ENCODE results near the gene GRIK1. TPM values are rescaled to one million over a fixed set of nuclear protein-coding genes. Genes with fewer than 3 reads are reported as not detected.

Gene GRIK1
- total RNA-seq, 4 donors from 2014 or later: 0.30 to 0.76 (median 0.36) TPM

DNA sequence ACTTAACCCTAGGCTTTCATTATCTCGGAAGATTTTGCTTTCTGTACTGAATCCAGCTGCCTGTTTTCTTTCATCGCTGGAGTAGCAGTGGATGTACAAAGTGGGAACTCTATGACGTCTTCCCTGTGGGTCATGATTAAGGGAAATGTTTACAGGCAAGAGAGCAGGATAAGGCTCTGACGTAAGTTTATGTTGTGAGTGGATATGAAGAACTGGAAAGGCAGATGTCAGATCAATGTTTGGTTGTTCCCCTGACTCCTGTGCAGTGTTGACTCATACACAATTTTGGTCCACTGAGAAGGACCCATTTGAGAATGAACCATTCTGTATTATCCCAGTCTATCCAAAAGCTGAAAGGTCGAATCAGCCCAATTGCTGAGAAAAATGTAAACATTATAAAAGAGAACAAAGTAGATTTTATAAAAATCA lies 292.4 kb downstream of the GRIK1 start:
- WGBS, 2 donors: 85 to 89% methylated on average over 5 of the region's 5 CpGs
- DNase-seq (ENCODE audit: low spot score in 2 of 2): no peak

DNA sequence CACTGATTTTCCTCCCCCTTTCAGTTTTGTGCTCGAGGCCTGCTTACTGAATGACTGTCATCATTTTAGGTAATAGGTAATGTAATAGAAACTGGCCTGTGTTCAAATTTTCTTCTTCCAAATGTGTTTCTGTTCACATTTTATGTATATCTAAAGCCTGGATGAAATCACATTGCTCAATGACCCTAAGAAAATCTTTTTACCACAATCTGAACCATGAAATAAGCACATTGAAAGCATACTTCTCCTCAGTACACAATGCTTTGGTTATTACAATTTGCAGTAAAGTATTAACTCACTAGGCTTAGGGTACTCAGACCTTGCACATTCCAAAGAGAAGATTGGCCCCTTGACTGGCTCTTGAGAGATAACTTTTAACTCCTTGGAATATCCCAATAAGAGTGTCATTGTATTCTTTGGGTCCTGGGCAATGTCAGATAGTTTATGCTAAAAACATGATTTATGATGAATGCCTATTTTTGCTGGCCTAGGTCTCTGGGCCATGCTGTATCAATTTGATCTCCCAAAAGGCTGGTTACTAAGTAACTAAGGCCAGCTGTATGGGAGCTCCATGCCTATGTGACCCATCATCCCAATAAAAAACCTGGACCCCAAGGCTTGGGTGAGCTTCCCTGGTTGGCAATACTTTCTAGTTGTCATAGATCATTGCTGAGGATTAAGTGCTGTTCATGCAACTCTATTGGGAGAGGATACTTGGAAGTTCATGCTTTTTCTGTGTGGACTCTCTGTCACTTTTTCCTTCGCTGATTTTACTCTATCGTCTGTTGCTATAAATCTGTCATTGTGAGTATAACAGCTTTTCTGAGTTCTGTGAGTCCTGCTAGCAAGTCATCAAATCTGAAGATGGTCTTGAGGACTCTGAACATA lies 293.9 kb downstream of the GRIK1 start:
- intact Hi-C loops (cut with DNase I; ENCODE audit: low total_unique reads): no loop called here
- 81 to 89% methylated on average over 3 of the region's 3 CpGs for WGBS, 2 donors
- TF ChIP-seq, protein P1, sequence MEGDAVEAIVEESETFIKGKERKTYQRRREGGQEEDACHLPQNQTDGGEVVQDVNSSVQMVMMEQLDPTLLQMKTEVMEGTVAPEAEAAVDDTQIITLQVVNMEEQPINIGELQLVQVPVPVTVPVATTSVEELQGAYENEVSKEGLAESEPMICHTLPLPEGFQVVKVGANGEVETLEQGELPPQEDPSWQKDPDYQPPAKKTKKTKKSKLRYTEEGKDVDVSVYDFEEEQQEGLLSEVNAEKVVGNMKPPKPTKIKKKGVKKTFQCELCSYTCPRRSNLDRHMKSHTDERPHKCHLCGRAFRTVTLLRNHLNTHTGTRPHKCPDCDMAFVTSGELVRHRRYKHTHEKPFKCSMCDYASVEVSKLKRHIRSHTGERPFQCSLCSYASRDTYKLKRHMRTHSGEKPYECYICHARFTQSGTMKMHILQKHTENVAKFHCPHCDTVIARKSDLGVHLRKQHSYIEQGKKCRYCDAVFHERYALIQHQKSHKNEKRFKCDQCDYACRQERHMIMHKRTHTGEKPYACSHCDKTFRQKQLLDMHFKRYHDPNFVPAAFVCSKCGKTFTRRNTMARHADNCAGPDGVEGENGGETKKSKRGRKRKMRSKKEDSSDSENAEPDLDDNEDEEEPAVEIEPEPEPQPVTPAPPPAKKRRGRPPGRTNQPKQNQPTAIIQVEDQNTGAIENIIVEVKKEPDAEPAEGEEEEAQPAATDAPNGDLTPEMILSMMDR (IDR thresholded peaks at IDR 0.05): no peak
- TF ChIP-seq POLR2A (IDR thresholded peaks at IDR 0.05): no peak
- no peak for DNase-seq (ENCODE audit: low spot score in 2 of 2)
- H3K4me3 ChIP-seq (ENCODE audit: low read depth, poor library complexity, severe bottlenecking): no peak overlapping the region

More for the DNA sequence above, 292.4 kb downstream of the GRIK1 start:
- no peak for TF ChIP-seq POLR2A (IDR thresholded peaks at IDR 0.05)
- TF ChIP-seq, protein P1 (IDR thresholded peaks at IDR 0.05): no peak
- intact Hi-C loops (cut with DNase I; ENCODE audit: low total_unique reads): no loop called here
- H3K4me3 ChIP-seq (ENCODE audit: low read depth, poor library complexity, severe bottlenecking): no peak overlapping the region

DNA sequence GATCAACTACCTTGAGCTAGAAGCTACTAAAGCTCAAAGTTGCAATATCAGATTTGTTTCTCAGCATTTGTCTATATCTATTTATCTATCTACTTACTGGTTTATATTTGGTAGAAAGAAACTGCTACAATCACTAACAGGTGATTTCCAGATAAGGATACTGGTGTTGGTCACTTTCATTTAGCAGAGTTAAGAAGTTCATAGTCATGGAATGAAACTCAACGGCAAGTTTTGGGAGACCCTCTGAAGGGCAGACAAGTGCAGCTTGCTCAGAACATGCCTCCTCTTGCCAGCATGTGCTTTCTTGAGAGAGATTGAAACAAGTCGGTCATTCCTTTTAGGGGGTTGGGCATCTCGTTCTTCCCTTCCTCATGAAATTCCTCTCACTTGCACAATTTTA lies 296.5 kb downstream of the GRIK1 start:
- no peak for TF ChIP-seq POLR2A (IDR thresholded peaks at IDR 0.05)
- TF ChIP-seq, protein P1 (IDR thresholded peaks at IDR 0.05): no peak
- 67 to 68% methylated on average over 3 of the region's 3 CpGs for WGBS, 2 donors
- no peak overlapping the region for H3K4me3 ChIP-seq (ENCODE audit: low read depth, poor library complexity, severe bottlenecking)
- intact Hi-C loops (cut with DNase I; ENCODE audit: low total_unique reads): no loop called here
- DNase-seq (ENCODE audit: low spot score in 2 of 2): no peak

DNA sequence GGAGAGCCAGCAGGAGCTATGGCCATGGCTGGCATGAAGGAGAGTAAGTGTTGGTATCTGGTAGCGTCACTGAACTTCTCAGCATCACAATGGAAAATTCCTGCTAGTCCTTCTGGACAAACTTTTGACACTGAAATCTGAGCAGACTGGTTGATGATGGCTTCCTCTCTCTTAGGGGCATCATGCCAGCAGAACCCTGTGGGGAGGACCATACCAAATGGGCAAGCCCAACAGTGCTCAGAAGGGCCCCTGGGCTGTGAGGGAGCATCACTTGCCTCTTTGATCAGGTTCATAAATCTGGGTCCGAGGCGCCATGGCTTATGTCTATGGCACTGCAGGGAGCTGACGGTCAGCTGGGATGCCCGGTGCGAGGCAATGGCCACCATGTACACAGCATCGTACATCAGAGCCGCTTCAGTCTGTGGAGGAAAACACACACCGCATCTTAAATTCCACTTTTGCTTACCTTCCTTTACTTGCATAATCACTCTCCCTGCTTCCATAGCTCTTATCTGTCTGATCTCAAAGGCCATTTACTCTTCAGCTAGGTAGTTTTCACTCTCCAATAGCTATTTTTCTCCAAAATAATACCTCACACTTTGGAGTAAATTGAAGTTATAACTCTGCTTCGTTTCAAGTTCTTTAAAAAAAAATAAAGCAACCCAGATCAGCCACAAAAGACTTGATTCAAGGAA lies 297.1 kb downstream of the GRIK1 start:
- TF ChIP-seq POLR2A (IDR thresholded peaks at IDR 0.05): no peak
- no peak overlapping the region for H3K4me3 ChIP-seq (ENCODE audit: low read depth, poor library complexity, severe bottlenecking)
- DNase-seq (ENCODE audit: low spot score in 2 of 2): no peak
- intact Hi-C loops (cut with DNase I; ENCODE audit: low total_unique reads): no loop called here
- 93 to 95% methylated on average over 10 of the region's 10 CpGs for WGBS, 2 donors

DNA sequence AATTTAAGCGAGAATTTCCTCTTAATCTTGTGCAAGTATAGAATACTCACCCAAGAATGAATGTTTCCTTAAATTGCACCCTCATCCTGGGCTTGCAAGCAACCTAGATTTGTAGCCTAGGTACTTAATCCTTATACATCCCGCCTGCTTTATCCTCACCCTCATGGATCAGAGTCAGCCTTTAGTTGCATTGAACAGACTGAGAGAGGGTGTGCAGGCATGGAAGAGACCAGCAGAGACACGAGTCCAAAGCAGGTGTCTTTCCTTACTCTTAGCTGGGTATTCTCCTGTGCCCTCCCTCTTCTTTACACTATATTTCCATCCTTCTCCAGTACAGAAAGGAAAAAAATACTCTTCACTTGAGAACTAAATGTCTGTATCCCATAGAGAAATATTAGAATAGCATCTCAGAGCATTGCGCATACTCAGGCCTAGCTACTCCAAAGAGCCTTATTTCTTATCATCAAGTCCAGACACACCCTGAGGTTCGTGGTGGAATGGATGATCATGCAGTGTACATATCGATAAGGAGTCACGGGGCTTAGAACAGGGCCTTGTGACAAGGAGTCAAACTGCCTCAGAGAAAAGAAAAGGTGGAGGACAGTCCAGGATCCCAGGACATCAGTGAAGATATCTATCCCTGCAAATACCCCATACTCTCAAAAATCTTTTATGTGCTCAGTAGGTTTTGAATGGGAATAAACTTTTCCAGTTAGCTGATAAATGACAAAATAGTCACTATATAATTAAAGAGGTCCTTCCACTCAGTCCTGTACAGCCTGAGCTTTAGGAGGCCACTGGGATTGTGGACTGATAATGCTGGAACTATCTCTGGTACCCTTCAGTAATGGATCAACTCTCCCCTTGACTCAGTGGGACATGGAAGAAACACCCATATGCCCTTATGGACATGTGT lies 297.9 kb downstream of the GRIK1 start:
- TF ChIP-seq, protein P1 (IDR thresholded peaks at IDR 0.05): no peak
- TF ChIP-seq POLR2A (IDR thresholded peaks at IDR 0.05): no peak
- H3K4me3 ChIP-seq (ENCODE audit: low read depth, poor library complexity, severe bottlenecking): no peak overlapping the region
- DNase-seq (ENCODE audit: low spot score in 2 of 2): no peak
- 93 to 95% methylated on average over 7 of the region's 7 CpGs for WGBS, 2 donors
- intact Hi-C loops (cut with DNase I; ENCODE audit: low total_unique reads): no loop called here
